IPS-18c (cell line): ENCODE results near the gene ADAMTS2.

Source experiments
- H3K4me3 ChIP-seq: 2 replicates; pipeline ENCODE4 v1.7.0; 2013; ENCODE audit warnings: low read depth, mild to moderate bottlenecking, low read length, moderate library complexity; ENCODE audit not compliant: insufficient read depth
- H3K9me3 ChIP-seq: one replicate; pipeline ENCODE4 v1.6.1; 2013; ENCODE audit warnings: mild to moderate bottlenecking, low read length, moderate library complexity; ENCODE audit not compliant: control insufficient read depth, insufficient read depth

The ADAMTS2 gene

DNA sequence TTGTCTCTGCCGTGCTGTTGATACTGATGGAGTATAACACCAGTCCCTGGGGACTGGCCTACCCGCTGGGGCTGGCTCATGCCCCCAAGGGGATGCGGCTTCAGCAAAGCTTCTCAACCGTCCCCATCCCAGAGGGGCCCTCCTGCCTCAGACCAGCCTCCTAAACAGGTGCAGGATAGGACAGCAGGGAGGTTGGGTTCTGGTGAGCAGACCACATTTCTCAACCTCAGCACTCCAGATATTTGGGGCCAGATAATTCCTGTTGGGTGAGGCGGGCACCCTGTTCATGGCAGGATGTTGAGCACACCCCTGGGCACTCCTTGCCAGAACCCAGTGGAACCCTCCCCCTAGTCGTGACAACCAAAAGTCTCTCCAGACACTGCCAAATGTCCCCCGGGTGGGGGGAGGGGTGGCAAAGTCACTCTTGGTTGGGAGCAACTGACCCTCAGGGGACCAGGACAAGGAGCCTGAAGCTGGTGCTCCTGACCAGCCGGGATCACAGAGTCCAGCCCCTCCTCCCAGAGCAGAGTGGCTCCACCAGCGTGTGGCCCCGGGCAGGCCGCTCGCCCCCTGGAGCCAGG lies 177.3 kb downstream of the ADAMTS2 start:
- Histone ChIP-seq H3K4me3 (no peak overlapping the region), H3K9me3 (peaks cover 2% of the 10 kb centered on the region)

DNA sequence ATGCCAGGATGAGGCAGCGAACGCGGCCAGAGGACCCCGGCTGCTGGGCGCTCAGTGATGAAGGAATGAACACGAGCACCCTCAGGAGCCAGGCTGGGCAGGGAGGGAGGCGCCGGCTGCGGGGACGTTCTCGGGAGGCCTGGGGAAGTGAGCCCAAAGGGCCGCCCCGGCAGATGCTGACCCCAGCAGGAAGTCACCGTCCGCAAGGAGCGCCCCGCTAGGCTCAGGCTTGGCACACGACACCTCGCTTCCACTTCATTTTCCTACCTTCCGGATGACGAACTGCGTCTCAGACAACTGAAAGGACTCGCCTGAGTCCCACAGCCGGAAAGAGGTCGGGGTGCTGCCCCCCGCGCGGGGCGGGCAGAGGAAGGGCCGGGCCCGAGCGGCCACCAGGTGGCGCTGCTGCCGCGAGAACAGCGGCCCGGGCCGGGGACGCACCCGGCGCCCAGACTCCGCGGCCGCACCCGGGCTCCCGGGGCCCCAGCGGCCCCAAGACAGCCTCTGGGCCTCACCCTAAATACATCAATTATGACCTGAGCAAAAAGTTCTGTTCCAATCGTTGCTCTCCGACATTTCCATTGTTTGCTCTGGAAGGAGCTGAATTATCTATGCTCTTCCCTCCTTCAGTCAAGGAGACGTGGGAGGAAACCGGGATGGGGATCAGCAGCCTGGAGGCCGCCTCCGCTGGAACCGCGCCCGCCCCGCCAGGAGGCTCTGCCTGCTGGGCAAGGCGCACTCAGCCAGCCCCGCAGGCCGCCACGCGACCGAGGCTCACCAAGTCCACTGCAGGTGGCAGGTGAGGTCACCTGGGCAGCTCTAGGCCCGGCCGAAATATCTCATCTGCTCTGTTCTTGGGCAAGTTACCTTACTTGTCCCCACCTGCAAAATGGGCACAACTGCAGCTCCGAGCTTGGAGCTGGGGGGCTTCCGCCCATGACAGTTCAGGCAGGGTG lies 178.1 kb downstream of the ADAMTS2 start:
- H3K4me3 ChIP-seq: peak overlapping the region; percentile 24; the same call in 1 of the 2 replicates
- peaks cover 2% of the 10 kb centered on the region for H3K9me3 ChIP-seq

DNA sequence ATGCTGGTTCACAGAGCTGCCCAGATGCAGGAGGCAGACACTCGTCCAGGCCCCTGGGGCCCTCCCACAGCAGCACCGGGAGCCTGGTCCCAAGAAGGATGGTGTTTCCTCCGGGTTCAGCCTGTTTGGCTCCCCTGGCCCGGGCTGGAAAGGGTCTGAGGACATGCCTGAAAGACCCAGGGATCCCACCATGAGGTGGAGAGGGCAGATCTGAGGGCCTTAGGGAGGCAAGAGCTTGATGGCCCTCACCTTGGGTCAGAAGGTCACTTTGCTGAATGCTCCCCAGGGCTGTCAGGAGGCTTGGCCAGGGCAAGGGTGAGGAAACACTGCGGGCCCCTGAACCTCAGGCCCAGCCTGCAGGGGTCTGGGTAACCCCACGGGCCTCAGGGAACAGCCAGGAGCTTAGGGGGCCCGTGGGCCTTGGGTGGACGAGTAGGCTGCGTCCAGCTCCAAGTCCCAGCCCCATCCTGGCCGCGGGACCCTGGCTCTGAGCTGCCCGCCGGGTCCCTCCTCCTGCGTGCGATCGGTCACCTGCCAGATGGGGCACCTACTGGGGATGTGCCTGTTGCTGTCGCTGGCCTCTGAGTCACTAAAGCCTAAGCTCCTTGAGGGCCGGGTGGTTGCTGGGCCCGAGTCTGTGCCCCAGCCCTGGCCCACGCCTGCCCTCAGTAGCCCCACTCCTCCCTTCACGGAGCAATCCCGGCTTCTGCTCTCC lies 178.9 kb downstream of the ADAMTS2 start:
- Histone ChIP-seq H3K4me3 (no peak overlapping the region), H3K9me3 (peaks cover 2% of the 10 kb centered on the region)

DNA sequence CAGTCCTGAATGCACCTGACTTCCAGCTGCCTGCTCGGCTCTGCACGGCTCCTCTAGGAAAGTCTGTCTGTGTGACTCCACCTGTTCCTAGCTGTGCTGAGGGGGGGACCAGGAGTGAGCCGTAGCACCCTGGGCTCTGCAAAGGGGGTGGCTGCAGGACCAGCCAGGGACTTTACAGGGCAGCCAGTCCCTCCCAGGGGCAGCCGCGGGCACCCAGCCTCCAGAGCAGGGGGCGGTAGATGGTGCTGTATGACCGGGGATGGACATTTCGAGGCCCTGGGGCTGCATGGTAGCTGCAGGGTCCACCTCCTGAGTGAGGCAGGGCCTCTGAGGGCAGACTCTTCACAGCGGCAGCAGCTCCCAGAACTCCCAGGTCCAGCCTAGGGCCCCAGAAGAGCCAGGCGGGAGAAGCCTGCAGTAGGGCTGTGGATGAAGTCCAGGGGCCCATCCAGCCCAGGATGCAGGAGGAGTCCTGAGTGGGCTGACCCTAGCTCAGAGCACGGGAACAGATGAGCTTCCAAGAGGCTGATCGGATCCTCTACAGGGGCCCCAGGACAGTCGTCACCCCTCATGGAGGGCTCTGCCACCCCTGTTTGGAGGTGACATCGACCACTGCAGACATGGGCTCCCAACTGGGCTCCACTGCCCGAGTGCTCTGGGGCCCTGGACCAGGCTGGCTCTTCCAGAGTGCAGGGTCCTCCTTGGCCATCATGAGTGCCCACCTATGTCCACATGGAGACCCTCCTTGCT lies 179.7 kb downstream of the ADAMTS2 start:
- Histone ChIP-seq H3K4me3 (no peak overlapping the region), H3K9me3 (no peaks in the 10 kb centered on the region)

DNA sequence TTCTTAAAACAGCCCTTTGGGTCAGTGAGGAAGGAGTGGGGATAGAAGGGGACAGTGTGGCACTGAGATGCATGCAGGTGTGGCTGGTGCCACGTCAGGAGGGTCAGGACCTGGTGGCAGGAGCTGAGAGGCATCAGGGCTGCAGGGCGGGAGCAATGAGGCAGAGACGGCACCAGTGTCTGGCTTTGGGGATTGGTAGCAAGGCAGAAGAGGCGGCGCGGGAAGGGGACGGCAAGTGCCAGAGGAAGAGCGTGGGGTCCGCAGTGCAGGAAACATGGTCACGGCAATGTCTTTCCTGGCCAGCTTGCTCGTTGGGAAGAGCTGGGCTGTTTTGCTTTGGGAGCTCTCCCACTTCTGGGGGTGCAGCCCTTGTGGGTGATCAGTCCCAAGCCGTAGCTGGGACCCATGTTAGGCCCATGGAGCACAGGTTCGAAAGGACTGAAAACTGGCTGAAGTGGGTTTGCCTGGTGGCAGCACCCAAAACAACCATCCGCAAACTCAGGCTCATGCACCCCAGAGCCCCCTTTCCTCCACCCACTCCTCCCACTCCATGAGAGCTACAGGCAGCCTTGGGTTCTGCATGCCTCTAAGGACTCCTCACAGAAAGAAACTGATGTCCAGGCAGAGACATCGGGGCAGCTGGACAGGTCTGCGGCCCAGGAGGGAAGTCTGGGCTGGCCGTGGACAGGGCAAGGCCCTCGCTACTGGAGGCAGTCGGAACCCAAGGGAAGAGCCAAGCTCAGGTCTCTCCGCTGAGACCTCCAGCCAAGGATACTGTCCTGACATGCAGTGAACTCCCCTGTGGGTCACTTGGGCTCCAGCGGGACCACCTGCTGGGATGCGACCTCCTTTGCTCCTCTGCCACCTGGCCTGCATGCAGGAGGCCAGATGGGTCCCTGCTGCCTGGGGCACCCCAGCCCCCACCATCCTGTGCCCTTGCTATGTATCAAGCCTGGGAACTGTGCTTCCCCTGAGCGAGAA lies 180.6 kb downstream of the ADAMTS2 start:
- H3K9me3 ChIP-seq: no peaks in the 10 kb centered on the region
- H3K4me3 ChIP-seq: no peak overlapping the region

DNA sequence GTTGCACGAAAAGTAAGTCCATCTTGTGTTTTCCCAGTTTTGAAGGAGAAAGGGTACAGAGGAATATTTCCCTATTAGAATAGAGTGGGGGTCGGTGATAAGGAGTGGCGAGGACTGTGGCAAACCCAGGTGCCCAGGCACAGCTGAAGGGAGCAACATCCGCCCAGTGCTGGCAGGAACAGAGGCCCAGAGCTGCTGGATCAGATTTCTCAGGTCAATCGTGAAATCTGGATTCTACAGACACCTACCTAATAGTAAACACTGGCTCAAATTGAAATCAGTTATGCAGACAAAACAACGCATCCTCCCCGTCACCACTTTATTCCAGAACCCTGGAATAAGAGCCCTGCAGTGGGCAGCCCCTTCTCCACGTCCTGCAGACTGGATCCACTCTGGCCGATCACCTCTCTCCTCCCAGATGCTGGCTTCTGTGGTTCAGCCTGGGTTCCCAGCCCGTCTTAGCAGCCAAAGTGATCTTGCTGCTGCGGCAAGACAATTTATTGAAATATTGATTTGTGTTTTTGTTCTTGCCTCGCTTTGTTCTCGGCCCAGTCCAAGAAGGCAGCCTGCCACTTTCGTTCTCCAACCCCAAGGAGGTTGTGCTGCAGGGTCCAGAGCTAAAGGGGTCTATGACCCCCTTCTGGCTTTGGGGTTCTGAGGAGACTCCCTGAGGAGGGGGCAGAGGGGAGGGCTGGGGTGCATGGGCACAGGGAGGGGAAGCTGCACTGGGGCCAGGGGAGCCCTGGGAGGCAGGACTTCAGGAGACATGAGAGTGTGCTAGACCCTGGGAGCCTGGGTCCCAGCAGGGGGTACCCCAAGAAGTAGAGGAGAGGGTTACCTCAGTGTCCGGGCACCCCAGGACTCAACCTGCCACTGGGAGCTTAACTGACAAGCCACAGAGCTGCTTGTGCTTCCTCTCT lies 181.8 kb downstream of the ADAMTS2 start:
- no peak overlapping the region for H3K4me3 ChIP-seq
- H3K9me3 ChIP-seq: no peaks in the 10 kb centered on the region

DNA sequence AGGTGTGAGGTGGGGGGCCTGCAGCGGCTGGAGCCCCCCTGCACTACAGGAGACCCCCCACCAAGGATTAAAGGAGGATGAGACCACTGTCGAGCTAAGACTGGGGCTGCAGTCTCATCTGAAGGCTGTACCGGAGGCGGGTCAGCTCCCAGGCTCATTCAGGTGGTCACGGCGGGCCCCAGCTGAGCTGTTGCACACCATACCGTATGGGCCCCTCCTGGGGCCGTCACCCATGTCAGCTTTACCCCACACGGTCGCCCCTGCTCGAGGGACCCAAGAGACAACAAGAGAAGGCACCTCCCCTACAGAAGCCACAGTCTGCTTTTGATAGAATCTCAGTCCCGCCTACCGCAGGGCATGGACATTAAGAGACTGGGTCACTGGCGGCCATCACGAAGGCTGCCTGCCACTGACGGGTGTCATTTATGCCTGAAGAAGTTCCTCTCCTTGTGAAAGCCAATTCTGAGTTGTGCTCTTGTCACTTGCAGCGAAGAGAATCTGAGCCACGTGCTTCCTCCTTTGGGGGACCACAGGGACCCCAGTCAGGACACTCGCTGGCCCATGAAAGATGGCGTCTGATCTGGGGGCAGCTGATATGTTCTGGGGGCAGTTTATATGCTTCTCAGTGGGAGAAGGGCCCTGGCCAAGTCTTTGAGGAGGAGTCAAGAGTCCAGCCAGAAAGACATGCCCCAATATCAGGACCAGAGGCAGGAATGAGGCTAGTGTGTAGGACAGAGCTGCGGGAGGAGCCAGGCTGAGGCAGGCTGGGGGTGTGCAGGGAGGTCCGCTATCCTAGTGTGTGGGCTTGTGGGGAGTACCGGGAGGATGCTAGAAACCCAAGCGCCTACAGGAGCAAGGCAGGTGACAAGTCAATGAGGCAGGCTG lies 182.7 kb downstream of the ADAMTS2 start:
- no peak overlapping the region for H3K4me3 ChIP-seq
- H3K9me3 ChIP-seq: no peaks in the 10 kb centered on the region

DNA sequence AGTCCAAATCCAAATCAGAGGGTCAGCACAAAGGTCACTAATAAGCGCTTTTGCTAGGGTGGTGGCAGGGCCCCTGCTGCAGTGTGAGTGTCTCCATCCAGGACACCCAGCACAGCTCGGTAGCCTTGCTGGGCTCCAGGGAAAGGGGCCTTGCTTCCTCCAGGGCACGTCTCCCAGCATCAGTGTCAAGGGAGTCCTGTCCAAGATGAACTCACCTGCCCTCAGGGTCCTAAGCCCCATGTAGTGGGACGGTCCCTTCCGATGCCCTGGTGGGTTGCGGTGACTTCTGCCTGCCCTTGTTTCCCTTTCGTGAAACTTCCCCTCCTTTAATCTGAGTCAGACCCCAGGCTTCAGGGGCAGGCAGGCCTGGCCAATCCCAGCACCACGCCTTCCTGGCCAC lies 183.4 kb downstream of the ADAMTS2 start:
- H3K9me3 ChIP-seq: no peaks in the 10 kb centered on the region
- H3K4me3 ChIP-seq: no peak overlapping the region; the same call in 1 of the 2 replicates

DNA sequence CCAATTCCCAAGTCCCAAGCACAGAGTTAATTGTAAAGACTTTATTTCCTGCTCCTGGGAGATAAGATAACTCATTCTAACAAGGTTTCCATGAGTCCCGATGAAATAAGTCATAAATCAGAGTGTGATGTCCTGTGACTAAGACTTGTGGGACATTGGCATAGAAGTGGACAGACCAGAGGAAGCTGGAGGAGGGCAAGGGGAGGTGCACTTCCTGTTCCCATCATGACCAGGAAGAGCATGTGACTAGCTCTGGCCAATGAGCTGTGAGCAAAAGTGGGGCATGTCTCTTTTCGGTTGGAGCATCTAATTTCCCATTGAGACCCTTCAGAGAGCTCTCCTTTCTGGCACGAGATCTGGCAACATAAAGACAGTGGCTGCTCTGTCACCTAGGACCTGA lies 184.7 kb downstream of the ADAMTS2 start:
- no peaks in the 10 kb centered on the region for H3K9me3 ChIP-seq

DNA sequence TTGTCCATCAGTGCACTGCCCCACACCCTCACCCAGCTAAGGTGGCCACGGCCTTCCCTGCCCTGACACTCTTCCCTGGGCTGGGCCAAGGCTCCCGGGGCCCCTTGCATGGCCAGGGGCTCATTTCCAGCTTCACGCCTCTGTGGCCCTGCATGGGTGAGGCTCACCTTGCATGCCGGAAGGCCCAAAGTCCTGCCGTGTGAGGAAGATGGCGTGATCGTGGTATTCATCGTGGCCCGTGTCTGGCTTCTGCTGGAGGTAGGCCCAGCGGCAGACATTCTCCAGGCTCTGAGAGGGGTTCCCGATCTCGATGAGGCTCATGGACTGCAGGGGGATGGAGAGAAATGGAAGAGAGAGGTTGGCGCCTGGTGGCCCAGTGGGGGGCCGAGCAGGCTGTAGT lies 186.7 kb downstream of the ADAMTS2 start:
- Histone ChIP-seq H3K4me3 (no peak overlapping the region), H3K9me3 (no peaks in the 10 kb centered on the region)

More for the DNA sequence above, 184.7 kb downstream of the ADAMTS2 start:
- H3K4me3 ChIP-seq: no peak overlapping the region

DNA sequence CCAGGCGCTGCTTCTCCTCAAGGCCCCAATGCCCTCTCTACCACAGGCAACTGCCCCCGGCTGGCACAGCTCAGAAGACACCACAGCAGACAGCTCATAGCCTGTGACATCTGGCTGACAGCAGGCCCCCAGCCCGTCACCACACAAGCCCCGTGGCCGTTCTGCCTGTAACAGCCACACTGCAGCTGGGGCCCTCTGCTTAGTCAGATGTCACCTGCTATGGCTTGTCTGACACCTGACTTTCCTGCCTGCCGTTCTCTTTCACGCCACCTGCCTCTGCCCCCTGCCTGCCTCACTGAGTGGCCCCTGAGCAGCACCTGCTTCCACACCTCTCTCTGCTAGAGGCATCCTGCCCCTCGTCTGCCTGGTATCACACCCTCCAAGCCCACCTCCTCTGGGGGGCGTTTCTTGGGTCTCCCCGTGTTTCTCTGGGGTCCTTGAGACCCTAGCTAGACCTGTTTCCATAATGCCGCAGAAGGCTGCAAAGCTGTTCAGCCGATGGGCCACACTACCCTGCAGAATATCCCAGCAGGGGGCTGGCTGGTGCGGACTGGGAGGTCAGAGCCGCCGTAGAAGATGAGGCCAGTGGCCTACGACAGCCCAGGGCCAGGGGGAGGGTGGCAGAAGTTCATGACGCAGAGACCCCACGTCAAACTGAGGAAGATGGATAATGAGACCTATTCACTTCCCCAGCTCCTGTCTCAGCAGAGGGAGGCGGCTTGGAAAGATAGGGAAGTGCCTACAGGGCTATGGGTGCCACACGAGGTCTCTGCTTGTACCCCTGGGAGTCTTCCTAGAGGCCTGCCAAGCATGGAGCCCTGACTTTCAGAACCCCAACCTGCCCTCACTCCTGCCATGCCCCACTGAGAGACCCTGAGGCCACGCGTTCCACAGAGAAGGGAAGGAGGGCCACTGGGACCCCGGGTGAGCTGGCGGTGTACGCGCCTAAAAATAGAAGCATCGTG lies 190.0 kb downstream of the ADAMTS2 start:
- no peaks in the 10 kb centered on the region for H3K9me3 ChIP-seq

DNA sequence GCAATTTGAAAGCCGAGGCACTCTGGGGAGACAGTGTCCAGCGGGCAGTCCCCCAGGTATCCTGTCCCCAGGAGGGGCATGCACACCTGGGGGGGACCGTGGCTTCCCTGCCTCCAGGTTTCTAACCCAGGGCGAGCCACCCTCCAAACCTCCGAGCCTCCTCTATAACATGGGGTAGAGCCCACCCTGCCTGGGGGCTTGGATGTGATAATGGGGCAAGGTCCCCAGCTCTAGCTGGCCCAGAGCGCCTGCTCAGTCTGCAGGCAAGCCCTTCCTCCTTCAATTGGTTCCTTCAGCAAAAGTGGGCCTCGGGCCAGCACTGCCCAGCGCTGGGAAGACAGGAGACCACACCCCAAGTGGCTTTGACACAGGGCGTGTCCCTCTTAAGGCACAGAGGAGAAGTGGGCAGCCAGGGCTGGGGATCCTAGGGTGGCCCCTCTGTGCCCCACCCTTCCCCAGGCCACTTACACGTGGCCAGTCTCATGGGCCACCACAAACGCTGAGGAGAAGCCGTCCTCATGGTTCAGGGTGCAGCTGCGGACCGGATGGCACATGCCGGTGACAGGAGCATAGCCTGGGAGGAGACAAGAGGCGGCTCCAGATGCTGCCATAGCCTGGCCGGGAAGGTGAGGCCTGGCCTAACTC lies 190.8 kb downstream of the ADAMTS2 start:
- H3K9me3 ChIP-seq: no peaks in the 10 kb centered on the region
- no peak overlapping the region for H3K4me3 ChIP-seq

More for the DNA sequence above, 190.0 kb downstream of the ADAMTS2 start:
- H3K4me3 ChIP-seq: no peak overlapping the region

DNA sequence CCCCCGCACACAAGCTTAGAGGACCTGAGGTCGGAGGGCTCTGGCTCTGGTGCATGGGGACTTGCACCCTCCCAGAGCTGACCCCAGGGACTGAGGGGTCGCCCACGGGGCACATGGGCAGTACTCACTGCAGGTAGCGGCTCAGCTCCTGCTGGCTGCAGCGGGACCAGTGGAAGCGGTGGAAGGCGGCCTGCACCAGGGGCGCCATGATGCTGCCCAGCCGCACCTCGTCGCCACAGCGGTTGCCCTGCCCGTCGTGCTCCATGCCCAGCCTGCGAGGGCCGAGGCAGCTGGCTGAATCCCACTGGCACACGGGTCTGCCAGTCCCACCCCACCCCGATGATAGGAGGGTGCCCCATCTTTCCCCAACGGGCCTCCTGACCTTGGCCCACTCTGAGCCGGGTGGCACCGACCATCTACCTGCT lies 191.3 kb downstream of the ADAMTS2 start:
- Histone ChIP-seq H3K4me3 (no peak overlapping the region), H3K9me3 (no peaks in the 10 kb centered on the region)
